Activated CD4-positive, alpha-beta T cell treated with anti-CD3 and anti-CD28 coated beads for 1 hour (primary cell): ENCODE measurements around the gene SEC16B.

Experiments used
- DNase-seq: peaks from one replicate; pipeline ENCODE4 v3.0.0-alpha.2; 2020

SEC16B gene

GRCh38 chr1:177978530-177978929 lies 8.7 kb upstream of the SEC16B start:
- no peak for DNase-seq

DNA sequence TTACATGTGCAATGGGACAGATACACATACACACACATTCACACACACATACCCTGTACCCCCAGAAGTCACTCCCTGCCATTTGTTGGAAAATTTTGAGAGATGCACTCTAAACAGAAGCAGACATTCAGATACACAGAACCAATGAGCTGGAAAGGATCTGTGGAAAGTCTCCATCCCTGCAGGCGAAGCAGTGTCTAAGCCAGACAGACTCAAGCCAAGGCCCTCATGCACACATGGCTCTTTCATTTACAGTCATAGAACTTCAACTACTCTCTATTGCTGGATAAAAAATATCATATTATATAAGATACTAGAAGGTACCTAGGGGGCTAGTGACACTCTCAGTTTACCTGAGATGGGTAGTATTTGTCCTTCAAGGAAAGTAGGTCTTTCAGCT lies 7.3 kb upstream of the SEC16B start:
- no peak for DNase-seq

DNA sequence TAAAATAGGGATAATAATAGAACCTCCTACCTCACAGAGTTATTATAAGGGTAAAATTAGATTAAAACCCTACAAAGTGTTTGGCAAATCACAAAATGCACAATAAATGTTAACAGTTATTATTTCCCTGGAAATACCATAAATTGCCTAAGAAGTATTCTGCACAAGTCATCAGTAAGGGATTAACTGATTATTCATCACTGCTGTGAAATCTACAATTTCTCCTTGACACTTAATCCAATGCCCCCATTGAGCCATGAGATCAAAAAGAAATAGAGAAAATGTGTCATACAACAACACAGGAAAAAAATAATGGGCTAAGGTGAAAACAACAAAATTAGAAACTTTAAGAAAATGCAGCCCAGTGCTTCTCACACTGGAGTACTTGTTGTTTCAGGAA lies 6.7 kb upstream of the SEC16B start:
- DNase-seq = no peak

DNA sequence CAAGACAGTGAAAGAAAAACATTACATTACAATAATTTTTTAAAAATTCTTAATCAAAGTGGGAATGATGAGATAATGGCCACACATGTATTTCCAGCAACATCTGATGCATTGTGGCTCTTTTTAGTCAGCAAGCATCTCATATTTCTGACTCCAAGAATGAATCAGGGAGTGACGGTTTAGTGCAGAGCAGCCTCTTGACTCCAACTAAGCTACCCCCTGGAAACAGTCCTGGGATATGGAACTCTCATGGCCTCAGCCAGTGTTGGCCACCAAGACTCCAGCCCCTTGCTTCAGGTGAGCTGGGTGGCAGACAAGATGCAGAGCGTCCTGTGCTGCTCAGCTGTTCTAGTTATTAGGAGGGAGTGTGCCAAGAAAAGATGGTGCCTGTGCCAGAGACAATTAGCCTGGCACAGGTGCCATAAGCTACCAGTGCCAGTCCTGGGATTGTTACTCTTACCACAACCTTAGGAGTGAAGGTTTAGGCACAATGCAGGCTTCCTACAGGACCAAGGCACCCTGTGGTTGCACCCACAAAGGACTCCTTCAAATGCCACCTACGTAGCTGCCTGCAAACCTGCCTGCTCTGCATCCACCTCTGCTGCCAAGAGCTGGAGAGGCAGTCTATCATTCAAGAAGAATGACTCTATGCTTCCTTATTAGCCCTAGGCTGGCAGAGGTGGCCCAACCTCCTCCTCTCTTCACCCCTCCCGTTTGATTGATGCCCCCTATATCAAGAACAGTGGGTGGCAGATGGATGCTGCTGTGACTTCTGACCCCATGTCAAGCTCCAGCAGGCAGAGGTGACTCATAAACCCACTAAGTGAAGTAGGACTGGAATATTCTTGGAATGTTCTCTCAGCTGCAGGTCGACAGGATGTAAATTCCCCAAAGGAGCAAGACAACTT lies 6.0 kb upstream of the SEC16B start:
- no peak for DNase-seq

DNA sequence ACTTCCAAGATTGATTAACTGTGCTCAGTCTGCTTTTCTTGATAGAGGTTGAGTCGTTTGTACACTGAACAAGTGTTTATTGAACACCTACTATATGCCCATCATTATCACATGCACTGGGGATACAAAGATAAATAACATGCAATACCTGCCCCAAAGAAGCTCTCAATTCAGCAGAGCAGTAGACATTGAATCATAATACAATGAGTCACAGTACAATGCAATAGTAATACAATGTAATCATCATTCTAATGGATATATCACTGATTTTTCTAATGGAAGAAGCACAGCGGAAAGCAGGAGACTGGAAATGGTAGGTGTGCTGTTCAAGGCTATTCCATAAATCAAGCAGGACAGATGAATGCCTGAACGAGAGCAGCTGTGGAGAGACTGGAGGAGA lies 3.7 kb upstream of the SEC16B start:
- DNase-seq = no peak

GRCh38 chr1:177969109-177969508 lies 749 bp downstream of the SEC16B start:
- no peak for DNase-seq

- no peak for DNase-seq
These were observed 3.7 kb downstream of the SEC16B start for GRCh38 chr1:177966199-177966598.

DNA sequence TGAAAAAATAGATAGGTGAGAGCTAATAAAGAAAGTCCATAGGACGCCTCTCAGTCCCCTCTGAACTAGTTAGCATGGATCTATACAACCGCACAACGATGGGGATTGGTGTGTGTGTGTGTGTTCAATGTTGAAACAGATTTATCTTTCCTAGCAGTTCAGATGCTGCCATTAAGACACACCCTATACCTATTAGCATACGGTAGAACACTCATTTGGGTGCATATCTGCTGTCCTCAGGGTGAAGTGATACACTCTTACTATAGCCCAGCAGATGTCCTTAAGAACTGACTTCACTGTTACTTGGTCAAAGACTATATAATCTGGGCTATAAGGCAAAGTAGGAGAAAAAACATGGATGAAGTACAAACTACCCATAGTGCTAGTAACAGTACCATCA lies 4.6 kb downstream of the SEC16B start:
- no peak for DNase-seq

GRCh38 chr1:177964336-177964735 lies 5.5 kb downstream of the SEC16B start:
- no peak for DNase-seq

- no peak for DNase-seq
These were observed 8.8 kb downstream of the SEC16B start for GRCh38 chr1:177960939-177961622.

- no peak for DNase-seq
These were observed 9.9 kb downstream of the SEC16B start for GRCh38 chr1:177959811-177960515.

DNA sequence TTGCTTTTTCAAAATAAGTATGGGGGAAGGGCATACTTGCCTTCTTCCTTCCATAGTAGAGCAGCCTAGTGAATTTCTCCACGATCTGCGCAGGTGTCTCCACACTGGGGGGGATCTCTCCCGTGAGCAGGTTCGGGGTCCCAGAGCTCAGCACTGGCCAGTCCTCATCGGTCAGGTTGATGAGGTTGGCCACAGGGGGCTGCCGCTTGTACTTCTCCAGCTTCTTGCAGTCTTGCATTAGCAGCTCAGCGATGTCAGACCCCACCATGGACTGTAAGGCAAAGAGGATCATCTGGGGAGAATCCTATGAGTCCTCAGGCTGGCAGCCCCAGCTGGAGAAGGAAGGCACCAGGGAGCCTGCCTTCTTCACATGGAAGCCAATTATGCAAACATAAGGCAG lies 11.8 kb downstream of the SEC16B start:
- DNase-seq = no peak

GRCh38 chr1:177954076-177954475 lies 15.8 kb downstream of the SEC16B start:
- DNase-seq = no peak

DNA sequence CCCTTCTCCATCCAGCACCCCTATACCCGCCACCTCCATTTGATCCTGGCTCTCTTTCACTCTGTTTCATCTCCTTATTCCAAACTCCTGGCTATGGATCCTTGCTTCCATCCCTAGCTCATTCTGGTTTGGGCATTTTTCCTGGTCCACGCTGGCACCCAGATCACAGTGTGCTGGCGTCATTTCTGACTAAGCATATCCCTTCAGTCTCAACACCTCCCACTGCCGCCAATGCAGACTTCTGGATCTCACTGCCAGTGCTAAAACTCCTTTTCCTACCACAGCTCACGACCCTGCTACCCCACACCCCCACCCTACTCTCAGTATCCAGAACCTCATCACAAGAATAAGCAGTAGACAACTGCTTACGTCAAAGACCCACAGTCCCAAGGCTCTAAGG lies 16.3 kb downstream of the SEC16B start:
- no peak for DNase-seq

- DNase-seq = no peak
These were observed 17.2 kb downstream of the SEC16B start for GRCh38 chr1:177952691-177953090.

- no peak for DNase-seq
These were observed 17.6 kb downstream of the SEC16B start for GRCh38 chr1:177952249-177952648.

- no peak for DNase-seq
These were observed 19.4 kb downstream of the SEC16B start for GRCh38 chr1:177950506-177950905.

DNA sequence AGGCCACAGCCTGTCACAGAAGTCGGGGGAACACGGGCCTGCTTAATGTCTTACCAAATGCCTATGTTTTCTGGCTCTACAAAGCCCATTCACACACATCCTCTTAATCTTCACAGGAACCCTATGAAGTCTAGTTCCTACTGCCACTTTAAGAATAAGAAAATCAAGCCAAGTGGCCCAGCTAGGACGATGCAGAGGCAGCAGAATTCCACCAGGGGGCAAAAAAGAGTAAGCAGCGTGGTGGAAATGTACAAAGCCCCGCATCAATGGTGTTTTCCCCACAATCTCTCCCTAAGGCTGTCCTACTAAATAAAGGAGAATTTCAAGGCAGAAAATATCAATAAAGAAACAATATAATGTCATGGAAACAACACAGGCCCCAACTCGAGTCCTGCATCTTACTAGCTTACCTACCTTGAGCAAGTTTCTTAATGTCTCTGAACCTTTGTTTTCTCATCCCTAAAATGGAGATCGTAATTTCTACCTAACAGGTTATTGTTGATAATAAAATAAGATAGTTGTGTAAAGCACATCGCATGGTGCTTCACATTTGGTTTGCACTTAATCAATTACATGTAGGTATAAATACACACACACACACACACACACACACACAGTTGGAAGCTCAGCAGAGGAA lies 21.4 kb downstream of the SEC16B start:
- no peak for DNase-seq

- no peak for DNase-seq
These were observed 22.2 kb downstream of the SEC16B start for GRCh38 chr1:177947623-177948022.

DNA sequence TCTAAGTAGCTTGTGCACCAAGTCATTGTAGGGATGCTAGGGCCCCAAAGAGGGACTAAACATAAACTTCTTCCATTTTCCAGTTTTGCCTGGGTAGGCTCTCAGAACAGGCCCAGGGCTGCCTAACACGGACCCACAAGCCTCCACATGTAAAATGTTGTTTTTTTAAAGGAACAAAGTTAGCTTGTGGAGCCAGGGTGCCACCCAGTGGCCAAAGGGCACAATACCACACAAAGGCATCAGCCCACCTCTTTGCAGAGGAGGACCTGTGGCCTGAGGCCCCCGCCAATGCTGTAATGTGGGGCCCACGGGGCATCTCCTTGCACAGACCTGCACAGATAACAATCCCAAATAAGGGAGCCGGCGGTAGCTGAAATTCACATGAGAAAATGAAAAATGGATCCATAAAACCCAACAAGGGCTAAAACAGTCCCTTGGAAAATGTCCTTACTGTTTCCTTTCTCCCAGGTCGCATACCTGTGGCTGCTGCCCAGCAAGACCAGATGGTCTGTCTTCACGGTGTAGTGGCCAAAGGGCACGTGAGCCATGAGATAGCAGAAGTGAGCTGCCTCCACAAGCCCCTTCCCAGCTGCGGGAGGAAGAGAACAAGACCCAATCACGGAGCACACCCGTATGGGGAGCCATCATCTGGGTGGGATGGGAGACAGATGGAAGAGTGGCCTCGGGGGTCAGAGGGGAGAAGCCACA lies 23.8 kb downstream of the SEC16B start:
- no peak for DNase-seq

DNA sequence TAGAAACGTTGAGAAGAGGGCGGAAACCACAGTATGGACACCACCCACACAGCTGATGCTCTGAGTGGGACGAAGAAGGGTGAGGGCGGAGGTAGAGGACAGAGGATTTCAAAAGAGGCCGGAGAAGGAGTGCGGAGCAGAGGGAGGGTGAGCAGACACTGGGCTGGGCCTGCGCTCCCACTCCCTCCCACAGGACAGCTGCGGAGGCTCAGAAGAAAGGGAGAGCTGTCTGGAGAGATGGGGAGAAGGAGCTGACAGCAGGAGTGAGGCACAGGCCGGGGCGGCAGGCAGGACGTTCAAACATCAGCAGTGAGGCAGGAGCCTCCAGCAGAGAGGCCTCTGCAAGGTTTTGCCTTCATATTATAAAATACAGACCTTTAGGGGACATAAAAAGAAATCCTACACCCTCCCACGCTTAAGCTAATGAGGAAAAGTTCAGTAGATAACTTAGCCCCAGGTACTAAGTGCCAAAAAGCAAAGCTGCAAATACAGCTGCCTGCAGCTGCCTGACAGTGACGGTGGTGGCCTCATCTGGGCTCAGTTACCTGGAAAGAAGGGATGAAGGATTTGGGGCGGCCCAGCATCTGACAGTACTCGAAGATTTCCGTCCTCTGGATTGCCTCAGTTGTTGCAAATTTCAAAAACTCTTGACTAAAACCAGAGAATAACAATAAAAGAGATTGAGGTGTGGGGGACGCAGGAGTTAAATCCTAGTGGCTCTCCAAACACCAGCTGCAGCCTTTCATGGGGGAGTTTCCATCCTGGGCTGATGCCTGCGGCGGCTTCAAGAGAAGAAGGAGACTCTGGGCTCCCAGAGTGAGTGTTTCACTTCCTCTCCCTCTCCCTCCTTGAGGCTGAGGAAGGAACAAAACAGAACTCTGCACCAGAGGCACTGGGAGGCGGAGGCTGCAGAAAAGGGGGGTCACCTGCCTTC lies 25.6 kb downstream of the SEC16B start:
- no peak for DNase-seq
